NCI-H2227 treated with DMSO at 0.1 percent for 48 hours (cell line): ENCODE data around the gene SF3A1.
A peak's percentile ranks its signal among the peaks of the same experiment; 100 is the strongest.
"Not testable (repeated sequence)": the region's sequence is repeated elsewhere in the genome, so short reads cannot be mapped to it uniquely, and the experiment has no call there.

Experiments used
- DNase-seq: peaks from one replicate; lab custom pipeline; 2025; lab: John Stamatoyannopoulos, UW

SF3A1 gene, protein sequence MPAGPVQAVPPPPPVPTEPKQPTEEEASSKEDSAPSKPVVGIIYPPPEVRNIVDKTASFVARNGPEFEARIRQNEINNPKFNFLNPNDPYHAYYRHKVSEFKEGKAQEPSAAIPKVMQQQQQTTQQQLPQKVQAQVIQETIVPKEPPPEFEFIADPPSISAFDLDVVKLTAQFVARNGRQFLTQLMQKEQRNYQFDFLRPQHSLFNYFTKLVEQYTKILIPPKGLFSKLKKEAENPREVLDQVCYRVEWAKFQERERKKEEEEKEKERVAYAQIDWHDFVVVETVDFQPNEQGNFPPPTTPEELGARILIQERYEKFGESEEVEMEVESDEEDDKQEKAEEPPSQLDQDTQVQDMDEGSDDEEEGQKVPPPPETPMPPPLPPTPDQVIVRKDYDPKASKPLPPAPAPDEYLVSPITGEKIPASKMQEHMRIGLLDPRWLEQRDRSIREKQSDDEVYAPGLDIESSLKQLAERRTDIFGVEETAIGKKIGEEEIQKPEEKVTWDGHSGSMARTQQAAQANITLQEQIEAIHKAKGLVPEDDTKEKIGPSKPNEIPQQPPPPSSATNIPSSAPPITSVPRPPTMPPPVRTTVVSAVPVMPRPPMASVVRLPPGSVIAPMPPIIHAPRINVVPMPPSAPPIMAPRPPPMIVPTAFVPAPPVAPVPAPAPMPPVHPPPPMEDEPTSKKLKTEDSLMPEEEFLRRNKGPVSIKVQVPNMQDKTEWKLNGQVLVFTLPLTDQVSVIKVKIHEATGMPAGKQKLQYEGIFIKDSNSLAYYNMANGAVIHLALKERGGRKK

GRCh38 chr22:30356449-30357235, at the start of gene SF3A1, which contains the start of gene CCDC157:
Gene SF3A1 (minus strand): TSS chr22:30356894. CDS start chr22:30356792, 102 bp downstream.
Gene CCDC157 (plus strand): TSS chr22:30357007. CDS start chr22:30366001, 8,994 bp downstream.
- DNase-seq = peak; percentile 84

- no peak for DNase-seq
Observed at GRCh38 chr22:30406400-30406799, 49.7 kb upstream of the SF3A1 start.

DNA sequence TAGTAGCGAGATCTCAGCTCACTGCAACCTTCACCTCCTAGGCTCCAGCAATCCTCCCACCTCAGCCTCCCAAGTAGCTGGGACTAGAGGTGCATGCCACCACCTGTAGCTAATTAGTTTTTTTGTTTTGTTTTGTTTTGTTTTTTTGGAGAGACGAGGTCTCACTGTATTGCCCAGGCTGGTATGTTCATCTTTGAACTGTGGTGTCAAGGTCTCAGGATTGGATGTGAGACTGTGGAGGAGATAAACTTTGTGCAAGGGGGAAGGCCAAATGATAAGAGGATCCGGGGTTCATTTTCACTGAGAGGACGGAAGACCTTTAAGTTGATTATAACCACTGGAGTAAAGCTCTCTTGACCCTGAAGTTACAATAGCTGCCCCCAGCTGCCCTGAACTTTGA, 49.0 kb upstream of the SF3A1 start:
- DNase-seq = no peak

DNA sequence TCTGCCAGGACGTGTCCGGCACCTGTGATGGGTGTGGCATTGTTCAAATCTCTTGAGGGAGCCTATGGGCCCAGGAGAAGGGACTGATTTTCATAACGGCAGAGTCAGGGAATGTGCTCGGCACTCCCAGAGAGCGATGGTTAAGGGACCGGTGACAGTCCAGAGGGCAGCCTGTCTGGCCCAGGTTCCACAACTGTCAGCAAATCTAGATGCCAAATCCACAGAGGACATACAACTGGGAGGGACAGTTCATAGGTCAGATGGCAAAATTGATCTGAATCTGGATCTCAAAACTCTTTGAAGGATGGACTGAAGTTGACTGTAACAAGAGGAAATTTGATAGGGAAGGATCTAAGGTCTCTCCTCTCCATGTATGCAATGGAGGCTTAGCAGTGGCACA, 47.6 kb upstream of the SF3A1 start:
- no peak for DNase-seq

DNA sequence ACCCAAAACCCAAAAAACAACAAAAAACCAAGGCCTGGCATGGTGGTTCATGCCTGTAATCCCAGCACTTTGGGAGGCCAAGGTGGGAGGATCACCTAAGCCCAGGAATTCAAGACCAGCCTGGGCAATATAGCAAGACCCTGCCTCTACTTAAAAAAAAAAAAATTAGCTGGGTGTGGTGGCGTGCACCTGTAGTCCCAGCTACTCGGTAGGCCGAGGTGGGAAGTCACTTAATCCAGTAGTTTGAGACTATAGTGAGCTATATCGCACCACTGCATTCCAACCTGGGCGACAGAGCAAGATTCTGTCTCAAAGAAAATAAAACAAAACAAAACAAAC, 46.0 kb upstream of the SF3A1 start:
- not testable (repeated sequence) for DNase-seq

DNA sequence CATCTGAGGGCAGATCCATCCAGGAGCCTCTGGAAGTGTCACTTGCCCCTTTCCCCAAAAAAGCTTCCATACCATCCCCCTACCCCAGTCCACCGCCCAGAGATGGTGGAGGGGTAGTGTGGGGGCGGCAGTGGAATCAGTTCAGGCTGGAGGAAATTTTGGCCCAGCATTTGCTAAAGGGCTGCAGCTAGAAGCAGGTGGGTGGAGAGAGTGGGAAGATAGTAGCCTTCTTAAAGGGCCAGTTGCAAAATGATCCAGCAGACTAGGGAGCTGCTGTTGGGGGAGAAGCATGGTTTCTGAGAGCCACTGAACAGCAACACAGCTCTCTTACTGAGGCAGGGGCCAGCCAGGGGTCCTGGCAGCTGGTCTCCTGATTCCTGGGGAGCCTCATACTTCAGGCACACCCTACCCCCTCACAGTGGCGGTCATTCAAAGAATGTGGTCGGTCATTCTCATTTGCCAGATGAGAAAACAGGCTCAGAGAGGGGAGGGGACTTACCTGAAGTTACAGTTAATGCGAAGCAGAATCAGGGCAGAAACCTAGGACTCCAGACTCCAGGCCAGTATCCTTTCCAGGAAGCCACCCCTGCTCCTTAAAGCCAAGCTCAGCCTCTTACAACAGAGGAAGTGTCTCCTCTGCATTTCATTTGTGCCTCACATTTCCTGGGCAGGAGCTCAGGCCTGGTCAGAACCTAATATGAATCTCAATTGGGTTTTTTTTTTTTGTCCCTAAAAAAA, 45.5 kb upstream of the SF3A1 start:
- DNase-seq = no peak

DNA sequence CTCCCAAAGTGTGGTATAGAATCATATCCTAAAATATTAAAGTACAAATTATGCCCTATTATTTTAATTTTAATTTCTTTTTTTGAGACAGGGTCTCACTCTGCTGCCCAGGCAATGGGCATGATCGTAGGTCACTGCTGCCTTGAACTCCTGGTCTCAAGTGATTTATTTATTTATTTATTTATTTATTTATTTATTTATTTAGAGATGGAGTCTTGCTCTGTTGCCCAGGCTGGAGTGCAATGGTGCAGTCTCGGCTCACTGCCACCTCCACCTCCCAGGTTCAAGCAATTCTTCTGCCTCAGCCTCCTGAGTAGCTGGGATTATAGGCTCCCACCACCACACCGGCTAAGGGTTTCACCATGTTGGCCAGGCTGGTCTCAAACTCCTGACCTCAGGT, 44.3 kb upstream of the SF3A1 start:
- DNase-seq = not testable (repeated sequence)

DNA sequence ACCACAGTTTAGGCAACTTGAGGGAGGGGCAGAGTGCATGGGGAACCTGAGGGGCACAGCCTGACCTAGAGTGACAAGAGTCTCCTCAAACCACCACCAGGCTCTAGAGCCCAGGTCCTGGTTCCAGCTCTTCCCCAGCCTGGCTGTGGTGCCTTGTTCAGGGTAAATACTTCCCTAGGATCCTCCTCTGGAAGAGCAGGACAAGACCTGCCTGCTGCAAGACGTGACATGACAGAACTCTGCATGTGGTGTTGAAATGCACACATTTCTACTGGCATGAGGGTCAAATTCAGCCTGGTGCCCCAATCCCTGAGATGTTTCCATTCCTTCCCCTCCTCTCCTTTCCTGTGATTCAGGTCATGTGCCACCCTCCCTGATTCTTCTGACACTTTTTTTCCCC, 43.5 kb upstream of the SF3A1 start:
- no peak for DNase-seq

- DNase-seq = no peak
Observed at GRCh38 chr22:30399718-30400117, 43.0 kb upstream of the SF3A1 start.

- DNase-seq = no peak
Observed at GRCh38 chr22:30398685-30399680, 42.3 kb upstream of the SF3A1 start.

GRCh38 chr22:30397656-30398635, 41.3 kb upstream of the SF3A1 start:
- no peak for DNase-seq

DNA sequence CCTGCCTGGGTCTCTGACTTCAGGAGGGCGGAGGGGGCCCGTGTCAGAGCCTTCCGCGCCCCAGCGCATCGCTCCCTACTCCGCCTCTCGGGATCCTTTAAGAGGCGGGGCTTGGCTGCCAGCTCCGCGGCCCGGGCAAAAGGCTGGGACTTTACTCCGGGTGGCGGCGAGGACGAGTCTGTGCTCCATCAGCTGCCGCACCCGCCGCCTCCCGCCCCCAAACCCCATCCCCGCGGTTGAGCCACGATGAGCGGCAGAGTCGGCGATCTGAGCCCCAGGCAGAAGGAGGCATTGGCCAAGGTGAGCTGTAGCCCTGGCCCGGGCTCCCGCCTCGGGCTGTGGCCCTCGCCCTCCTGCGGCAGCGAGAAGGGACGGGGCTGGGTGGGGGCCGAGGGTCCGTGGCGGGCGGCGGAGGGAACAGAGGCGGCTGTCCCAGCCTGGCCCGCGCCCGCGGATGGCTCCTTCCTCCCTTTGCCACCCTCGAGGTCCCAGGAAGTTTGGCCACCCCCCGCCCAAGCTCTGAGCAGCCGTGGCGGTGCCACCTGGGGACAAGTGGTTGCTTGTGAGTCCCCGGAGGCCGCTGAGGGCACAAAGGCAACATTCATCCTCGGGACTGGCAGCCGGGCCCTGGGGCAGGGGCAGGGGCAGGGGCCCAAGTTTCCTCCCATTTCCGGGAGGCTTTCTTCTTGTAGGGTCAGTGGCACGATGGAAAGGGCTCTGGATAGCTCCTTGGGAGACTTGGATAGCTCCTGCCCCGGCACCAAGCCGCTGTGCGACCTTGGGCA, 40.4 kb upstream of the SF3A1 start, which contains the start of gene SEC14L2:
Gene SEC14L2 (plus strand): TSS at position 148 of the 785 bp plus-strand sequence. CDS start 99 bp downstream, at position 247.
- DNase-seq = peak; percentile 29

- no peak for DNase-seq
Observed at GRCh38 chr22:30393885-30394284, 37.2 kb upstream of the SF3A1 start.

DNA sequence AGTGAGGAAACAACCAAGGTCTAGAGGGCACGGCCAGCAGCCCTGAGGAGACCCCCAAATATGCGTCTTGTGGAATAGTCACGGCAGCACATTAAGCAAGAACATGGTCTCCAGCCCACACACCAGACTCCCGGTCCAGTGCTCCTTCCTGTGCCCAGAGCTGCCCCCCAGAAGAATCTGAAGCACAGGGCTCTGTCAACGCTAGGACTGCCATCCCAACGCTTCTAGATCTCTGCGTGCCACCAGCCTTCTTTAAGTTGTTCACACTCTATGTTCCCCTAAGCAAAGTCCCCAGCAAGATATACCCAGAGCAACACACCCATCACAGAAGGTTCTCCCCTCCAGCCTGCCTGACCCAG, 36.6 kb upstream of the SF3A1 start:
- DNase-seq = no peak

DNA sequence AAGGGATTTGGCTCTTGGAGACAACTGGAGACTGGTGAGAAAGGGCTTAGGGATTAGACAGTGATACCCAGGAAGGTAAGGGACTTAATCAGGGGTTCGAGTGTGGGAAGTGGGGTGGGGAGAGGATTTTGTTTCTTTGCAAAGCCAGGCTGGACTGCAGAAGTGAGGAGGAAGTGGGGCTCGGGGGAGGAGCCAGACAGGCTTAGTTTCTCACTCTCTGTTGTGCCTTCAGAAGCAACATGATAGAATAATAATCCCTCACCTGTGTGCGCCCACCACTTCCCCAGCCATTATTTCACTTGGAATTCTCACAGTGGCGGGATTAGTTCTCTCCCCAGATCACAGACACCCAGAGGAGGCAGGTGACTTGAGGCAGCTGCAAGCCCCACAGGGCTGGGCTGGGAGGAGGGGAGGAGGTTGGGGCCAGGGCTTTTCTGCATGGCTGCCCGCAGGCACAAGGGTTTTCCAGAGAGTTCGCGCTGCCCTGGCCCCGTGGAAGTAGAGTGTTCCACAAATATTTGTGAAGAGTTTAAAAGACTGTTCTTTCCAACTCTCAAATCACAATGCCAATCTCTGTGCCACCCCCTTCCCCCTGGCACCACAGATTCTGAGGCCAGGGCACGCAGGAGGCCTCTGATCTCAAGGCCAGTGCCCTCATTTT, 36.1 kb upstream of the SF3A1 start:
- DNase-seq = no peak

- no peak for DNase-seq
Observed at GRCh38 chr22:30390974-30391691, 34.4 kb upstream of the SF3A1 start.
